ENCODE measurements around the gene FIS1. TPM values are rescaled to one million over a fixed set of nuclear protein-coding genes. Genes with fewer than 3 reads are reported as not detected.
A peak's percentile ranks its signal among the peaks of the same experiment; 100 is the strongest.

The FIS1 gene
- polyA plus RNA-seq, 1 donor from 2014 or later, result 322 TPM

GRCh38 chr7:101218236-101219125, 26.4 kb downstream of the FIS1 start (continued):
- no peak for TF ChIP-seq CTCF (IDR thresholded peaks at IDR 0.05; ENCODE audit: poor library complexity, severe bottlenecking)

GRCh38 chr7:101217388-101218235, 27.3 kb downstream of the FIS1 start, which contains the start of the genes PLOD3 and ZNHIT1:
Gene PLOD3, minus strand, starts transcription at chr7:101217581. Its CDS starts 307 bp downstream, at chr7:101217274.
Gene ZNHIT1, plus strand, starts transcription at chr7:101218165. Its CDS starts 31 bp downstream, at chr7:101218196.
- peak within 1 kb of the TSS; percentile 94 for H3K4me3 ChIP-seq (ENCODE audit: low read length)
- H3K9me3 ChIP-seq (ENCODE audit: low read length), result no peaks in the 10 kb centered on the region
- peaks cover 22% of the 10 kb centered on the region for H3K79me2 ChIP-seq (replicated peaks; ENCODE audit: insufficient read depth, low read length)
- H3K4me2 ChIP-seq (ENCODE audit: low read length), result peak within 1 kb of the TSS; percentile 88
- H4K20me1 ChIP-seq (ENCODE audit: insufficient read depth), result no peaks in the 10 kb centered on the region
- H3K36me3 ChIP-seq (ENCODE audit: insufficient read depth, low read length), result no peaks in the 10 kb centered on the region
- H3K9me2 ChIP-seq (ENCODE audit: insufficient read depth, low read length), result no peaks in the 10 kb centered on the region
- H3F3A ChIP-seq (ENCODE audit: insufficient read depth, low read length, poor library complexity, severe bottlenecking), result no peaks in the 10 kb centered on the region
- H3K27me3 ChIP-seq (ENCODE audit: insufficient read depth, low read depth, low read length), result no peaks in the 10 kb centered on the region
- H3K27ac ChIP-seq (ENCODE audit: low read length), result peak within 1 kb of the TSS; percentile 74
- H3K9ac ChIP-seq (ENCODE audit: low read length), result peak within 1 kb of the TSS; percentile 80
- TF ChIP-seq TAF1 (IDR thresholded peaks at IDR 0.05; ENCODE audit: low read depth), result peak; percentile 36
- peak; percentile 6 for TF ChIP-seq REST (IDR thresholded peaks at IDR 0.05; ENCODE audit: borderline replicate concordance)
- no peak for TF ChIP-seq EZH2 (IDR thresholded peaks at IDR 0.05; ENCODE audit: borderline replicate concordance, insufficient read depth, low read length, poor library complexity, severe bottlenecking)
- no peak for TF ChIP-seq MXI1 (conservative IDR thresholded peaks at IDR 0.05; ENCODE audit: poor library complexity, severe bottlenecking)
- no peak for TF ChIP-seq EP300 (conservative IDR thresholded peaks at IDR 0.05; ENCODE audit: poor library complexity, severe bottlenecking)
- no peak for TF ChIP-seq RAD21 (conservative IDR thresholded peaks at IDR 0.05)
- TF ChIP-seq SMC3 (conservative IDR thresholded peaks at IDR 0.05; ENCODE audit: poor library complexity), result no peak
- peak; percentile 28 for TF ChIP-seq POLR2AphosphoS5 (IDR thresholded peaks at IDR 0.05)
- no peak for TF ChIP-seq CTCF (IDR thresholded peaks at IDR 0.05; ENCODE audit: poor library complexity, severe bottlenecking)
- H2AFZ ChIP-seq (ENCODE audit: low read depth, low read length), result peak within 1 kb of the TSS; percentile 69
